ENCODE measurements around the gene LHX2.

LHX2 gene

GRCh38 chr9:124033967-124034366 lies 22.4 kb downstream of the LHX2 start:
- Histone ChIP-seq H3K4me1 (no peaks in the 10 kb centered on the region), H3K27me3 (peaks cover 40% of the 10 kb centered on the region), H3K9me3 (no peaks in the 10 kb centered on the region), H3K4me3 (ENCODE audit: low read depth, low read length) (no peak overlapping the region), H3K36me3 (no peaks in the 10 kb centered on the region)
- TF ChIP-seq CTCF (IDR thresholded peaks at IDR 0.05; ENCODE audit: low read depth, low read length): no peak
- DNase-seq: no peak

GRCh38 chr9:124035001-124035650 lies 23.6 kb downstream of the LHX2 start:
- DNase-seq: no peak
- no peak overlapping the region for H3K4me3 ChIP-seq (ENCODE audit: low read depth, low read length)
- peaks cover 37% of the 10 kb centered on the region for H3K27me3 ChIP-seq
- TF ChIP-seq CTCF (IDR thresholded peaks at IDR 0.05; ENCODE audit: low read depth, low read length): no peak
- no peaks in the 10 kb centered on the region for H3K9me3 ChIP-seq
- no peaks in the 10 kb centered on the region for H3K4me1 ChIP-seq
- H3K36me3 ChIP-seq: no peaks in the 10 kb centered on the region

- no peak for DNase-seq
- H3K9me3 ChIP-seq: no peaks in the 10 kb centered on the region
- no peak for TF ChIP-seq CTCF (IDR thresholded peaks at IDR 0.05; ENCODE audit: low read depth, low read length)
- peaks cover 24% of the 10 kb centered on the region for H3K27me3 ChIP-seq
- H3K4me3 ChIP-seq (ENCODE audit: low read depth, low read length): no peak overlapping the region
- H3K36me3 ChIP-seq: no peaks in the 10 kb centered on the region
- H3K4me1 ChIP-seq: no peaks in the 10 kb centered on the region
Measured at GRCh38 chr9:124036578-124036977, 25.0 kb downstream of the LHX2 start.

- Histone ChIP-seq H3K27me3 (peaks cover 12% of the 10 kb centered on the region), H3K4me3 (ENCODE audit: low read depth, low read length) (no peak overlapping the region), H3K4me1 (no peaks in the 10 kb centered on the region), H3K9me3 (no peaks in the 10 kb centered on the region), H3K36me3 (no peaks in the 10 kb centered on the region)
- DNase-seq: no peak
- peak; percentile 34 for TF ChIP-seq CTCF (IDR thresholded peaks at IDR 0.05; ENCODE audit: low read depth, low read length)
Measured at GRCh38 chr9:124037790-124038189, 26.2 kb downstream of the LHX2 start.

- Histone ChIP-seq H3K36me3 (no peaks in the 10 kb centered on the region), H3K4me3 (ENCODE audit: low read depth, low read length) (no peak overlapping the region), H3K4me1 (no peaks in the 10 kb centered on the region), H3K9me3 (no peaks in the 10 kb centered on the region), H3K27me3 (peaks cover 9% of the 10 kb centered on the region; the same call in 1 of the 2 replicates)
- TF ChIP-seq CTCF (IDR thresholded peaks at IDR 0.05; ENCODE audit: low read depth, low read length): no peak
- no peak for DNase-seq
Measured at GRCh38 chr9:124038239-124038638, 26.7 kb downstream of the LHX2 start.

GRCh38 chr9:124038790-124039633 lies 27.4 kb downstream of the LHX2 start:
- no peaks in the 10 kb centered on the region for H3K4me1 ChIP-seq
- no peak for DNase-seq
- no peak overlapping the region for H3K4me3 ChIP-seq (ENCODE audit: low read depth, low read length)
- peaks cover 3% of the 10 kb centered on the region; the same call in 1 of the 2 replicates for H3K27me3 ChIP-seq
- TF ChIP-seq CTCF (IDR thresholded peaks at IDR 0.05; ENCODE audit: low read depth, low read length): peak; percentile 32
- no peaks in the 10 kb centered on the region for H3K36me3 ChIP-seq
- no peaks in the 10 kb centered on the region for H3K9me3 ChIP-seq
